ENCODE measurements around the gene ITGAD.

The ITGAD gene

GRCh38 chr16:31395647-31396046 lies 2.5 kb downstream of the ITGAD start:
- Histone ChIP-seq H3K27me3 (ENCODE audit: control insufficient read depth, insufficient read depth, low read length) (no peaks in the 10 kb centered on the region), H3K4me3 (ENCODE audit: low read length) (no peak overlapping the region), H3K9ac (ENCODE audit: low read length) (no peak overlapping the region), H3K36me3 (ENCODE audit: control insufficient read depth, insufficient read depth, low read length) (no peaks in the 10 kb centered on the region), H3K4me1 (ENCODE audit: control insufficient read depth, insufficient read depth, low read length) (no peaks in the 10 kb centered on the region), H3K9me3 (ENCODE audit: control insufficient read depth, low read length) (no peaks in the 10 kb centered on the region)

- Histone ChIP-seq H3K4me3 (ENCODE audit: low read length) (no peak overlapping the region), H3K36me3 (ENCODE audit: control insufficient read depth, insufficient read depth, low read length) (no peaks in the 10 kb centered on the region), H3K27me3 (ENCODE audit: control insufficient read depth, insufficient read depth, low read length) (no peaks in the 10 kb centered on the region), H3K9me3 (ENCODE audit: control insufficient read depth, low read length) (no peaks in the 10 kb centered on the region), H3K9ac (ENCODE audit: low read length) (no peak overlapping the region), H3K4me1 (ENCODE audit: control insufficient read depth, insufficient read depth, low read length) (no peaks in the 10 kb centered on the region)
Measured at GRCh38 chr16:31397096-31397660, 4.0 kb downstream of the ITGAD start.

GRCh38 chr16:31397701-31398100 lies 4.6 kb downstream of the ITGAD start:
- no peak overlapping the region for H3K4me3 ChIP-seq (ENCODE audit: low read length)
- no peaks in the 10 kb centered on the region for H3K36me3 ChIP-seq (ENCODE audit: control insufficient read depth, insufficient read depth, low read length)
- no peak overlapping the region for H3K9ac ChIP-seq (ENCODE audit: low read length)
- no peaks in the 10 kb centered on the region for H3K27me3 ChIP-seq (ENCODE audit: control insufficient read depth, insufficient read depth, low read length)
- no peaks in the 10 kb centered on the region for H3K9me3 ChIP-seq (ENCODE audit: control insufficient read depth, low read length)
- no peaks in the 10 kb centered on the region for H3K4me1 ChIP-seq (ENCODE audit: control insufficient read depth, insufficient read depth, low read length)

GRCh38 chr16:31400191-31400590 lies 7.1 kb downstream of the ITGAD start:
- Histone ChIP-seq H3K4me1 (ENCODE audit: control insufficient read depth, insufficient read depth, low read length) (no peaks in the 10 kb centered on the region), H3K9me3 (ENCODE audit: control insufficient read depth, low read length) (no peaks in the 10 kb centered on the region), H3K27me3 (ENCODE audit: control insufficient read depth, insufficient read depth, low read length) (no peaks in the 10 kb centered on the region)

GRCh38 chr16:31401436-31401835 lies 8.3 kb downstream of the ITGAD start:
- H3K4me1 ChIP-seq (ENCODE audit: control insufficient read depth, insufficient read depth, low read length), result no peaks in the 10 kb centered on the region
- H3K9ac ChIP-seq (ENCODE audit: low read length), result no peak overlapping the region
- H3K4me3 ChIP-seq (ENCODE audit: low read length), result no peak overlapping the region
- H3K9me3 ChIP-seq (ENCODE audit: control insufficient read depth, low read length), result no peaks in the 10 kb centered on the region
- no peaks in the 10 kb centered on the region for H3K36me3 ChIP-seq (ENCODE audit: control insufficient read depth, insufficient read depth, low read length)
- no peaks in the 10 kb centered on the region for H3K27me3 ChIP-seq (ENCODE audit: control insufficient read depth, insufficient read depth, low read length)

More at GRCh38 chr16:31400191-31400590, 7.1 kb downstream of the ITGAD start:
- Histone ChIP-seq H3K36me3 (ENCODE audit: control insufficient read depth, insufficient read depth, low read length) (no peaks in the 10 kb centered on the region), H3K9ac (ENCODE audit: low read length) (no peak overlapping the region), H3K4me3 (ENCODE audit: low read length) (no peak overlapping the region)

- Histone ChIP-seq H3K4me1 (ENCODE audit: control insufficient read depth, insufficient read depth, low read length) (no peaks in the 10 kb centered on the region), H3K9ac (ENCODE audit: low read length) (no peak overlapping the region), H3K36me3 (ENCODE audit: control insufficient read depth, insufficient read depth, low read length) (no peaks in the 10 kb centered on the region), H3K27me3 (ENCODE audit: control insufficient read depth, insufficient read depth, low read length) (no peaks in the 10 kb centered on the region), H3K4me3 (ENCODE audit: low read length) (no peak overlapping the region), H3K9me3 (ENCODE audit: control insufficient read depth, low read length) (no peaks in the 10 kb centered on the region)
Measured at GRCh38 chr16:31402687-31403086, 9.6 kb downstream of the ITGAD start.

GRCh38 chr16:31403590-31404352 lies 10.6 kb downstream of the ITGAD start:
- Histone ChIP-seq H3K36me3 (ENCODE audit: control insufficient read depth, insufficient read depth, low read length) (no peaks in the 10 kb centered on the region), H3K27me3 (ENCODE audit: control insufficient read depth, insufficient read depth, low read length) (no peaks in the 10 kb centered on the region), H3K9ac (ENCODE audit: low read length) (no peak overlapping the region), H3K4me3 (ENCODE audit: low read length) (no peak overlapping the region), H3K9me3 (ENCODE audit: control insufficient read depth, low read length) (no peaks in the 10 kb centered on the region), H3K4me1 (ENCODE audit: control insufficient read depth, insufficient read depth, low read length) (no peaks in the 10 kb centered on the region)

- Histone ChIP-seq H3K27me3 (ENCODE audit: control insufficient read depth, insufficient read depth, low read length) (no peaks in the 10 kb centered on the region), H3K9me3 (ENCODE audit: control insufficient read depth, low read length) (no peaks in the 10 kb centered on the region), H3K4me3 (ENCODE audit: low read length) (no peak overlapping the region), H3K4me1 (ENCODE audit: control insufficient read depth, insufficient read depth, low read length) (no peaks in the 10 kb centered on the region), H3K36me3 (ENCODE audit: control insufficient read depth, insufficient read depth, low read length) (no peaks in the 10 kb centered on the region), H3K9ac (ENCODE audit: low read length) (no peak overlapping the region)
Measured at GRCh38 chr16:31404353-31405064, 11.4 kb downstream of the ITGAD start.

- Histone ChIP-seq H3K4me3 (ENCODE audit: low read length) (no peak overlapping the region), H3K4me1 (ENCODE audit: control insufficient read depth, insufficient read depth, low read length) (no peaks in the 10 kb centered on the region), H3K27me3 (ENCODE audit: control insufficient read depth, insufficient read depth, low read length) (no peaks in the 10 kb centered on the region), H3K9ac (ENCODE audit: low read length) (no peak overlapping the region), H3K9me3 (ENCODE audit: control insufficient read depth, low read length) (no peaks in the 10 kb centered on the region), H3K36me3 (ENCODE audit: control insufficient read depth, insufficient read depth, low read length) (no peaks in the 10 kb centered on the region)
Measured at GRCh38 chr16:31407406-31407805, 14.3 kb downstream of the ITGAD start.

GRCh38 chr16:31409433-31409832 lies 16.3 kb downstream of the ITGAD start:
- Histone ChIP-seq H3K27me3 (ENCODE audit: control insufficient read depth, insufficient read depth, low read length) (no peaks in the 10 kb centered on the region), H3K4me1 (ENCODE audit: control insufficient read depth, insufficient read depth, low read length) (no peaks in the 10 kb centered on the region), H3K9ac (ENCODE audit: low read length) (no peak overlapping the region), H3K9me3 (ENCODE audit: control insufficient read depth, low read length) (no peaks in the 10 kb centered on the region), H3K4me3 (ENCODE audit: low read length) (no peak overlapping the region), H3K36me3 (ENCODE audit: control insufficient read depth, insufficient read depth, low read length) (no peaks in the 10 kb centered on the region)

- H3K4me3 ChIP-seq (ENCODE audit: low read length), result no peak overlapping the region
- no peak overlapping the region for H3K9ac ChIP-seq (ENCODE audit: low read length)
- no peaks in the 10 kb centered on the region for H3K9me3 ChIP-seq (ENCODE audit: control insufficient read depth, low read length)
- no peaks in the 10 kb centered on the region for H3K36me3 ChIP-seq (ENCODE audit: control insufficient read depth, insufficient read depth, low read length)
- H3K27me3 ChIP-seq (ENCODE audit: control insufficient read depth, insufficient read depth, low read length), result no peaks in the 10 kb centered on the region
- no peaks in the 10 kb centered on the region for H3K4me1 ChIP-seq (ENCODE audit: control insufficient read depth, insufficient read depth, low read length)
Measured at GRCh38 chr16:31410082-31410481, 16.9 kb downstream of the ITGAD start.
